Measurements from ENCODE around the gene TFDP1.

DNA sequence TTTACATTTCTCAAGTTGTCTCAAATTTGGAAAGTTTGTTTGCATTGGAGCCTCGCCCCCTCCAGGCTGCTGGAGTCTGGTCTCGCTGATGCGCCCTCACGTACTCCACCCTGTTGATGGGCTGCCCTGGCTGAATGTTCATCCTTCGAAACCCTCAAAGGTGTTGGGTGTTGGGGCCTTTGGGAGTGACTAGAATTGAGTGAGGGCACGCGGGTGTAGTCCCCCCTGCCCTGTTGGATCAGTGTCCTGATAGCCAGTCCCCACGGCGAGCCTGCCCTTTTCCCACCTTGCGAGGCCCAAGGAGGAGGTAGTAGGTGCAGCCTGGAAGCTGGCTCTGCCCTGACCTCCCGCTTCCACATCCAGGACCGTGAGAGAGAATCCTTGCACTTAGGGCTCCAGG, 14.8 kb downstream of the TFDP1 start:
- TF ChIP-seq NFIC (IDR thresholded peaks at IDR 0.05; ENCODE audit: borderline replicate concordance) (no peak), POLR2AphosphoS5 (IDR thresholded peaks at IDR 0.05; ENCODE audit: low read depth, low read length) (no peak), MAX (IDR thresholded peaks at IDR 0.05; ENCODE audit: low read depth) (no peak)
- TF ChIP-seq, protein P1, sequence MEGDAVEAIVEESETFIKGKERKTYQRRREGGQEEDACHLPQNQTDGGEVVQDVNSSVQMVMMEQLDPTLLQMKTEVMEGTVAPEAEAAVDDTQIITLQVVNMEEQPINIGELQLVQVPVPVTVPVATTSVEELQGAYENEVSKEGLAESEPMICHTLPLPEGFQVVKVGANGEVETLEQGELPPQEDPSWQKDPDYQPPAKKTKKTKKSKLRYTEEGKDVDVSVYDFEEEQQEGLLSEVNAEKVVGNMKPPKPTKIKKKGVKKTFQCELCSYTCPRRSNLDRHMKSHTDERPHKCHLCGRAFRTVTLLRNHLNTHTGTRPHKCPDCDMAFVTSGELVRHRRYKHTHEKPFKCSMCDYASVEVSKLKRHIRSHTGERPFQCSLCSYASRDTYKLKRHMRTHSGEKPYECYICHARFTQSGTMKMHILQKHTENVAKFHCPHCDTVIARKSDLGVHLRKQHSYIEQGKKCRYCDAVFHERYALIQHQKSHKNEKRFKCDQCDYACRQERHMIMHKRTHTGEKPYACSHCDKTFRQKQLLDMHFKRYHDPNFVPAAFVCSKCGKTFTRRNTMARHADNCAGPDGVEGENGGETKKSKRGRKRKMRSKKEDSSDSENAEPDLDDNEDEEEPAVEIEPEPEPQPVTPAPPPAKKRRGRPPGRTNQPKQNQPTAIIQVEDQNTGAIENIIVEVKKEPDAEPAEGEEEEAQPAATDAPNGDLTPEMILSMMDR (IDR thresholded peaks at IDR 0.05) = no peak

Data from SK-N-SH (cell line).